Left kidney (tissue), 2 donors: ENCODE results near the gene AATK. TPM values are rescaled to one million over a fixed set of nuclear protein-coding genes. Genes with fewer than 3 reads are reported as not detected.
"Not testable (repeated sequence)": the region's sequence is repeated elsewhere in the genome, so short reads cannot be mapped to it uniquely, and the experiment has no call there.

ENCODE experiments used
- DNase-seq: peaks from one replicate; pipeline ENCODE4 v3.0.0-alpha.2; 2013
- polyA plus RNA-seq: library from polyadenylated mRNA; unstranded; fragments of 120-200 nt; gene quantifications from one replicate; pipeline ENCODE4 v1.2.1, GENCODE V29; 2013; ENCODE audit not compliant: insufficient read length

The AATK gene
- polyA plus RNA-seq, 1 donor = 3.9 TPM

DNA sequence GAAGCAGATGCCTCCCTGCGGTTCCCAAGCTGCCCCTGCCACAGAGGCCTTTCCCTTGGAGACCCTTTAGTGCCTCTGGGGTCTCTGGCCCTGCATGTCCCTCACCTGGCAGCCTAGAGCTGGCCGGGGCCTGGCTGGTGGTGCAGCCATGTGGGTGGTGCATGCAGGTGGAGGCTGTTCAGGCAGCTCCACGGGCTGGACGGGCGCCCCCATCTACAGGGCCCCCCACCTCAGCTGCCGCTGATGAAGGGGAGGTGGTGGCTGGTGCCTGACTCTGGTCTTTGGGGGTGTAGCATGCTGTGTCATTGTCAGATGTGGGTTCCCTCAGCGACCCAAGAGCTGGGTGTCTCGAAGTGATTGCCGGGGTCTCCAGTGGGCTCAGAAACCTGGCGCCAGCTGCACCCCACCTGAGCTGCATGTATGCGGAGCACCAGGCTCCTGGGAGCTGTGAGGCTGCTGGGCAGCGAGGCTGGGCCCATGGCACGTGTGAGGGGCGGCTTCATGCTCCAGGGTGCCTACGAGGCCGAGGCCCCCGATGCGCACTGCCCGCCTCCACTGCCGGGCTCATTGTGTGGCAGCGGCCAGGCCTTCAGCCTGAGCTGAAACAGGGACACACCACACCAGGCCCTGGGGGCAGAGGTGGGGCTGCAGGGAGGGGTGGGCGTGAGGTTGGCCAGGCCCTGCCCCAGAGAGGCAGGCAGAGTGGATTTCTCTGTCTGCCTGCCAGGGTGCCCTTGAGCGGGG lies 74.1 kb downstream of the AATK start:
- DNase-seq = no peak

DNA sequence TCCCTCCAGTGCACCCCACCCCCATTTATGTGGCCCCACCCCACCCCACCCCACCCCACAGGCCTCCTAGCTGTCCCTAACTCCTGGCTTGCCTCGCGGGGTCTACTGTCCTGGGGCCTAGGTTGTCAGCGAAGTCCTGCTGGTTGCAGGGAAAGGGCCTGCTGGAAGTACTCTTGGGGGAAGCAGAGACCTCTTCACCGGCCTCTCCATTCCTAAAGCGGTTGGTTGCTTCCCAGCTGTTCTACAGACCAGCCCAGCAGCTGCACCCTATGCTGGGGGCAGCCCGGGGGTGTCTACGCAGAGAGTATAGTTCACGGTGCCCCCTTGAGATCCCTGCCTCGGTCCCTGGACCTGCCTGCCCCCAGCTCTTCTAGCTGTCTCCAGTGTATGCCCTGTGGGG lies 74.9 kb downstream of the AATK start:
- no peak for DNase-seq

DNA sequence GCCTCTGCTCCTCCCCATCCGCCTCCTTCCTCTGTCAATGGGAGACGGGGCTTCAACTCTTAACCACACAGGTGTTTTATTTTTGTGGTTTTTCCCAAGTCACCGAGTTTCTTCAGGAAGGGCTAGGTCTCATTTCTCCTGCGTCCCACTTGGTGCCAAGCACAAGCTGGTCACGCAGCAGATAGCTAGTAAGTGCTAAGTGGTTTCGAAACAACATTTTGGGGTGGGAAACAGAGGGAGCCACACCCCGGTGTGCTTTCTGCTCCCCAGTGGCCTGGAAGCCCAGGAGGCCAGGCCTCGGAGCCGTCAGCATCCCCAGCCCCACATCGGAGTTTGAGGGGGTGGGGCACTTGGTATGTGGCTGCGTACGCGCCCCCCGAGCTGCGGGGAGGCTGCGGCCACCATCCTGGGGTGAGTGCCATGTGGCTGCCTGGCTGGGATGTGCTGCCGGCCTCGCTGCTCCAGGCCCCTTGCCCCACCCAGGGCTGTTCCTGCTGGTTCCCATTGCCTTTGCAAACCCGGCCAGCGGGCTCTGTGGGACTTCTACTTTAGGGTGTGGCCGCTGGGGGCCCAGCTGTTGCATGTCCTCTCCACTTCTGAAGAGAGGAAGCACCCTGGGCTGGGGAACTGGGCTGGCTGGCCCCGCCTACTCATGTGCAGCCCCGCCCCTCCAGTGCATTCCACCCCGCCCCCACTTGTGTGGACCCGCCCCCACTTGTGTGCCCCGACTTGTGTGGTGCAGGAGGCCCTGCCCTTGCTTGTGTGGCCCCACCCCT lies 75.5 kb downstream of the AATK start:
- DNase-seq = no peak

DNA sequence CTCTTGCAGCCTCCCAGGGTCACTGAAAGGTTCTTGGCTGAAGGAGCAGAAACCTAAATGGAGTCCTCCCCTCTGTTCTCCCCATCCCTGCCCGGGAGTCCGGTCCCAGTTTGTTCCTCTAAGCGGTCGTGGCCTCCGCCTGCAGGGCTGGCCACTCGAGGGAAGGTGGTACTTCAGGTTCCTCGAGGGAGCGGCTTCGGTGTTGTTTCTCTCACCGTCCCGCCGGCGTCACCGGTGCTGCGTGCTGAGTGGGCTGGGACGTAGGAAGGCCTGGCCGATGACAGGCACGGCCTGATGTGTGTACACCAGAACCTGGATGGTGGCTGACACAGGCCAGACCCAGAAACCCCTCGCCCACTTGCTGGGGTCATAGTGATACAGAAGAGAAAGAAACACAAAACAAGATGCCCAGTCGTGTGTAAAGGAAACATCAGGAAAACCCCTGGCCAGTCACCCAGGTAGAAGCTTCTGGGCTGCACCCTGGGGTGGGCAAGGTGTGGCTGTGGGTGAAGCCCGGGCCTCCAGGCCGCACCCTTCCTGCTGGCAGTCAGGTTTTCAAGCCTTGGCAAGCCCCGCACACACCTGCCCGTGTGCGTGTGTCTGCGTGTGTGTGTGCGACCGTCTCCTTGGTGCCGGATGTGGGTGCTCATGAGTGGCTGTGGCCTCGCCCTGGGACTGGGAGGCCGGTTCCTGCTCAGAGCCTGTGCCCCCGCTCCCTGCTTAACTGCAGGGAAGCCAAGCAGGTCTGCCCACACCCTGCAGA lies 79.1 kb downstream of the AATK start:
- no peak for DNase-seq

DNA sequence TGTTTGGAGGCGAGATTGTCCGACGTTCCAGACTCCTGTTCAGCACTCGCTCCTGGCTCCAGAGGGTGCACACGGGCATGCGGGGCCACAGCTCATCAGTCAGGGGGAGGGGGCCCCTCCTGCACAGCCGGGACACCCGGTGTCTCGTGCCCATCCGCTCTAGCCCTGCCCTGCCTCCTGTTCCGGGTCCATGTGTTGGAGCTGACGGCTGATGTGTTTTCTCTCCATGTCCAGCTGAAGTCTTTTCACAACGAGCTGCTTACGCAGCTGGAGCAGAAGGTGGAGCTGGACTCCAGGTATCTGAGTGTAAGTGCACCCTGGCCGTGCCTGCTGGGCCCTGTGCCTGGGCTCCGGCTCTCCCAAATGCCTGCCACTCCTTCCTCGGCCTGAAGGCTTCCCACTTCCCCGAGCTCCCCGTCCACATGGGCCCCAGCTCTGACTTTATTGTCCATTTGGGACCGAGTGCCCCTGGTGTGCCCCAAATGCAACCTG lies 80.6 kb downstream of the AATK start:
- no peak for DNase-seq

DNA sequence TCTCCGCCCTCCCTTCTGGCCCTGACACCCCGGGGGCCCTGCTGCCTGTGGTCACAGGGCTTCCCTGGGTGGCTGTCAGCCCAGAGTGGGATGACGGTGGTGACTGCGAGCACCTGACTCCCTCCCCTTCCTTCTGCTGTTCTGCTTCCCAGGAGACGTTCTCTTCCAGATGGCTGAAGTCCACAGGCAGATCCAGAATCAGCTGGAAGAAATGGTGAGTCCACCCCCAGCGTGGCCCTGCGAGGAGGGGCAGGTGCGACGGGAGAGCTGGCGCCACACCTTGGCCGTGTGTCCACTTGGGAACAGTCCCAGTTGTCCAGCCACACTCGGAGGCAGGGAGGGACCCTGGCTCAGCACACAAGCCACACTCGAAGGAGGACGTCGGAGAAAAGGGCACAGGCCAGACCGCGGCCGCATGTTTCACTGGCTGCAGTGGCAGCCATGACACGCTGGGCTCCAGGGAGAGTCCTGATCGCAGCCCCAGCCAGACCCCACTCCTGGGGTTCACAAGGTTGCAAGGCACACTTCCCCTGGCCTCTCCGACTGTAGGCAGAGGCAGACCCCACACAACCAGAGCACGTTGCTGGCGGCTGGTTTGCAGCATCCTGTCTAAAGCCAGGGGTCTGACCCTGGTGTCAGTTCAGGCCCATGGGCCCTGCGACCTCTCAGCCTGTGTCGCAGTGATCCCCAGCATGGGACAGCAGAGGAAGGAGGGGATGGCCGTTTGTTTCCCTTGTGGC lies 81.2 kb downstream of the AATK start:
- DNase-seq = no peak

DNA sequence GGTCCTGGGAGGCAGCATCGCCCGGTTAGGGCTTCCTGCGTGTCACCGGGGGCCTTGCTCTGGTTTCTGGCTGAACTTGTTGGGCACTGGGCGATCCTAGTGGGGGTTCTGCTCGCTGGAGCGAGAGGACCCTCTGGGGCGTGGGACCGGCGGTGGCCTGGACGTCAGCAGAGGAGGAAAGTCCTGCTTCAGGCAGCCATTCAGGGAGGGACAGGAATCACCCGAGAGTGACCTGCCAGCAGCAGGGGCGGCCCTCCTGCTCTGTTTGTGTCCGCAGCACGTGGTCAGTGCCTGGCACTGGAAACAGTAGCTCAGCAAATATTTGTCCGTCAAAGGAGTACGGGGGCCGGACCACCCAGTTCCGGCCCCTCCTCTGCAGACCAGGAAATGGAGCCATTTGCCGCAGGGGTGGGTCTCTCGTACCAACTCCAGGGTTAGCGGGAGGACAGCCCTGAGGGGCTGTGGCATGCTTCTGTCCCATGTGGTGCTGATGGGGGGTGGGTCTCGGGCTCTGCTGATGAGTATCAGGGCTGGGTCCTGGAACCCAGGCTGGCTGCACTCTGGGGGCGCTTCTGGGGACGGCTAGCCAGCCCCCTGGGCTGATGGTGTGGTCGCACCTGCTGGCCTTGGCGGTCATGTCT lies 82.8 kb downstream of the AATK start:
- DNase-seq = peak; percentile 75

DNA sequence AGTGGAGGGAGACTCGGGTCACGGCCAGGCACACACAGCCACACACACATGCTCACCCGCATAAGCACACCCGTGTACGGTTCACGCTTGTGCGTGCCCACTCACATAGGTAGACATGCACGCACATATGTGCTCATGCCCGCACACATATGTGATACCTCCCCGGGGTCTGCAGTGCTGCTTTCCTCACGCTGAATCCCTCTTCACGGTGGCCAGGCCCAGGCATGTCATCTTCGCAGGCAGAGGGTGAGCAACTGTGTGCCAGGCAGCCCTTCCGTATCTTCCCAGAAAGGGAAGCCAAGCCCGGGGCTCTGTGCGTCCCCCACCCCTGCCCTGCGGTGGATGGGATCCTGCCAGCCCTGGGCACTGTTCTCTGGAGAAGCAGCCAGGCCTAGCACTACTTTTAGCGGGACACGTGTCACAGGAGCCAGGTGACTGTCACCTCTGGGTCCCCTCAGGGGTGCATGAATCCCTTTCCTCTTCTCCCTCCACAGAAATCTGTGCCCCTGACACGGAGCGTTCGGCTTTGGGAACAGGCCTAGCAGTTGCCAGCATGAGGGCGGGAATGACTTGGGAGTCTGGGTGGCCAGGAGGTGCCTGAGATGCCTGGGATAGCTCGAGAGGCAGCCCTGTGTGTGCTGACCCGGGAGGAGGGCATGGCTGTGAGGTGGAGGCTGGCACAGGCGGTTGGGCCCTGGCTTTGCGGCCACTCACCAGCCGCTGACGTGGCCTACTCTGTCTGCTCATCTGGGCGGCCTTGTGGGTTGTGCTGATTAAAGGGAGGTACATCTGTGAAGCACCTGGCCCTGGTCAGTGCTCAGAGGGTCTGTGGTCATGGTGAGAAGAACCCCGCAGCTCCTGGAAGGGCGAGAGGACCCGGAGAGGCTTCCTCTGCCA lies 83.6 kb downstream of the AATK start:
- no peak for DNase-seq

DNA sequence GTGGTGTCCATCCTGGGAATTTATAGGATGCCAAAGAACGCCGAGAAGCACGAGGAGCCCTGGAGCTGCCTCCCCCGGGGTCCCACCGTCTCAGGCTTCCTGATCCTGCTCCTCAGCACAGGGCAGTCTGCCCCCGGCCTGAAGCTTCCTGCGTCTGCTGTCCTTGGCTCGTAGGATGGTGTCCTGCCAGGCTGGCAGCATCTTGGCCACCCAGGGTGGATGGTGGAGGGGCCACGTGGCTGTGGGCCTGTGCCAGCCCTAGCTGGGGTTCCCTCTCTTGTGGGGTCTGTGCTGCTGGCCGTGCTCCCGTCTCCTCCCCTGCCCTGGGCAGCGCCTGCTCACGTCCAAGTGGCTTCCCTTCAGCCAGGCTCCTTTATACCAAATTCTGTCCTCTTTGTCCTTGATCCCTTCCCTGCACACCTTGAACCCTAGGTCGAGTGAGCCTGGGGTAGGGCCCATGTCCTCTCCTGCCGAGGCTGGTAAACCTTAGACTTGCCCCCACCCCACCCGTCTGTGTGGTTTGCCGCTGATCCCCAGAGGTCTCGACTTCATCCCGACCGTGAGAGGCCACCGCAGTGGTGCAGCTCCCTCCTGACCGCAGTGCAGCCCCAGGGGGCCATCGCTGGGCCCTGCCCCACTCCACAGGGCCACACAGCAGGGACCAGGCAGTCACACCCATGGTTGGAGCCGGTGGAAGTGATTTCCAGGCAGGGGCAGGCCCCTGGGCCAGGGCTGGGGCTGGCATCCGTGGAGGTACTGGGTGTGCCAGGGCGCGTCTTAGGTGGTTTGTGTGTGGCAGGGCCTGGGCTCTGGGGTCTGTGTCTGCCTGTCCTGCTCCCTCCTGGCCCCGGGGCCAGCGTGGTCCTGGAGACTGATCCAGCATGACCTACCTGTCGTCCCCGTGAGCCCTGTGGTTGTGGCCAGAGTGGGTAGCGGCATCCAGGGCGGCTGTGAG lies 84.5 kb downstream of the AATK start:
- DNase-seq = no peak

DNA sequence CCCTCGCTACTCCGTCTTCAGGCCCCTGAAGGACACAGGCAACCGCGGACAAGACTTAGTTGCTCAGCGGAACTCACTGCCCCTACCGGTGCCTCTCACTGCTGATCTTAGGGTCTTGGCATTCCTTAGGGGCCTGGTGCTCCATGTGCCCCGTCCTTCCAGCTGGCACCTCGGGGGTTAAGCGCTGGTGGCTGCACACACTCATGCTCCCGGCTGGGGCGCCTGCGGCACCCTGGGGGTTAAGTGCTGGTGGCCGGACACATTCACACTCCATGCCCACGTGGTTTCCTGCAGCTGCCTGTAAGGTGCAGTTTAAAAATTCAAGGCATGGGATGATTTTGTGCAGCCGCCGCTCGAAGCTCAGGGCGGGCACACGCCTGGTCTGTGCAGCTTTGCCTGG lies 86.0 kb downstream of the AATK start:
- no peak for DNase-seq

DNA sequence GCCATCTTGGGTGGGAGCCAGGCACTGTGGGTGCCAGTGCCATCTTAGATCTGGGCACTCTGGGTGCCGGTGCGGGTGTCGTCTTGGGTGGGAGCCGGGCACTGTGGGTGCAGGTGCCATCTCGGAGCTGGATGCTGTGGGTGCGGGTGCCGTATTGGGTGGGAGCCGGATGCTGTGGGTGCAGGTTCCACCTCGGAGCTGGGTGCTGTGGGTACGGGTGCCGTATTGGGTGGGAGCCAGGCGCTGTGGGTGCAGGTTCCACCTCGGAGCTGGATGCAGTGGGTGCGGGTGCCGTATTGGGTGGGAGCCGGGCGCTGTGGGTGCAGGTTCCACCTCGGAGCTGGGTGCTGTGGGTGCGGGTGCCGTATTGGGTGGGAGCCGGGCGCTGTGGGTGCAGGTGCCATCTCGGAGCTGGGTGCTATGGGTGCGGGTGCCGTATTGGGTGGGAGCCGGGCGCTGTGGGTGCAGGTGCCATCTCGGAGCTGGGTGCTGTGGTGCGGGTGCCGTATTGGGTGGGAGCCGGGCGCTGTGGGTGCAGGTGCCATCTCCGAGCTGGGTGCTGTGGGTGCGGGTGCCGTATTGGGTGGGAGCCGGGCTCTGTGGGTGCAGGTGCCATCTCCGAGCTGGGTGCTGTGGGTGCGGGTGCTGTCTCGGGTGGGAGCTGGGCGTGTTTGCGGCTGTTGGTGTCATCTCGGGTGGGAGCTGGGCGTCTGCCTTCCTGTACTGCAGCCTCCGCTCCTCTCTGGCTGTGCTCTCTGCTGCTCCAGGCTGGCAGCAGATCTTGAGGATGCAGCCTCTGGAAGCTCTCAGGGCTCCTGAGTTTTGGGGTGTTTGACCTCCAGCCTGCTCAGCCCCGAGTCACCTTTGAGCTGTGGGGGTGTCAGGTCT lies 87.8 kb downstream of the AATK start:
- not testable (repeated sequence) for DNase-seq

DNA sequence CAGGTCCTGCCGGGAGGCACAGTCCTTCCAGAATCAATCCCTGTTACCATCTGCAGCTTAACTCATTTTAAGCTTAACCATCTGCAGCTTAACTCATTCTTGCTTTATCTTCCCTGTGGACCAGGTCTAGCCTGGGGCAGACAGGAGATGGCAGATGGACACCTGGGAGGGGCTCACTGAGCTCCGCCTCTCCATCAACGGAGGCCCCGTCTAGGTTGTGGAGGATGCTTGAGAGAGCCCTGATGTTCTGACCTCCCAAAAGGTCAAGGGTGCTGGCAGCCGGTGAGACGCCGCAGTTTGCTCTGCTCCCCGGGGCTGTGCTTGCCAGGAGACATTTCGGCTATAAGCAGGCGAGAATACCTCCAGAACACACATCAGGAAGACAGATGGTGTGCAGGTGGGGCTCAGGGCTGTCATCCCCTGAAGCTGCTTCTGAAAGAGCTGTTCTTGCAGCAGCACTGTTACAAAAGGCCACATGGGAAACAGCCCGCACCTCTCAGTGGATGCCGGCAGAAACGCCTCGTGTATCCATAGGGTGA lies 89.8 kb downstream of the AATK start:
- no peak for DNase-seq

DNA sequence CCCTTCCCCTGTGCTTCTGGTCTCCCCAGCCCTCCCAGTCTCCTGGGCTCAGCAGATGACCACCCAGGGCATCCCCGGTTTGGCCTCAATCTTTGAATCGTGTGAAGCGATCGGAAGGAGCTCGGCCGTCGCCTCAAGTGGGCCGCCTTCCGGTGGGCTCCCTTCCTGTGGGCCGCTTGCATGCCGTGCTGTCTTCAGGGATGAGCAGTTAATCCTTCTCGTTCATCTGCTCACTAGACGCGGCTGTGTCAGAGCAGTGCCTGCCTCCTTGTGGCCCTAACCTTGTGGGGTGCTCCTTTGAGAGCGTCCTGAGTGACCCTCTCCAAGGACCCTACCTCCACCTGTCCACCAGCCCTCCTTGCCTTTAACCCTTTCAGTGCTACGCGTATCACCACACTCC lies 90.7 kb downstream of the AATK start:
- DNase-seq = no peak

DNA sequence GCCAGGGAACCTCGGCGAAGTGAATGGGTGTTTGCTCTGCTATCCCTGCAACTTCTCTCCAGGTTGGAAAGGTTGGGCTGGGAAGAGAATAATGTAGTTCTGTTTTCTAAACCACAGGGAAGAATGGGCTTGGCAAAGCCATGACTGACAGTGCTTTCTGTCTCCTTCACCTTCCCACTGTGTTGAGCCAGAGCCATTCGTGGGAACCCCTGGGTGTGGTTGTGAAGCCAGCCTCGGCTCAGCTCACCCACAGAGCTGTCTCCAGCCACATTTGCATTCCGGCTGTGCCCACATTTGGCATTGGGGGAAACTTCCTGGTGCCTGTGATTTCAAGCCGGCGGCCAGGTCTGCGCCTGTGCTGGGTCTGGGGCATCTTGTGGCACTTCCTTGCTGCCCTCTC lies 91.1 kb downstream of the AATK start:
- DNase-seq = no peak

DNA sequence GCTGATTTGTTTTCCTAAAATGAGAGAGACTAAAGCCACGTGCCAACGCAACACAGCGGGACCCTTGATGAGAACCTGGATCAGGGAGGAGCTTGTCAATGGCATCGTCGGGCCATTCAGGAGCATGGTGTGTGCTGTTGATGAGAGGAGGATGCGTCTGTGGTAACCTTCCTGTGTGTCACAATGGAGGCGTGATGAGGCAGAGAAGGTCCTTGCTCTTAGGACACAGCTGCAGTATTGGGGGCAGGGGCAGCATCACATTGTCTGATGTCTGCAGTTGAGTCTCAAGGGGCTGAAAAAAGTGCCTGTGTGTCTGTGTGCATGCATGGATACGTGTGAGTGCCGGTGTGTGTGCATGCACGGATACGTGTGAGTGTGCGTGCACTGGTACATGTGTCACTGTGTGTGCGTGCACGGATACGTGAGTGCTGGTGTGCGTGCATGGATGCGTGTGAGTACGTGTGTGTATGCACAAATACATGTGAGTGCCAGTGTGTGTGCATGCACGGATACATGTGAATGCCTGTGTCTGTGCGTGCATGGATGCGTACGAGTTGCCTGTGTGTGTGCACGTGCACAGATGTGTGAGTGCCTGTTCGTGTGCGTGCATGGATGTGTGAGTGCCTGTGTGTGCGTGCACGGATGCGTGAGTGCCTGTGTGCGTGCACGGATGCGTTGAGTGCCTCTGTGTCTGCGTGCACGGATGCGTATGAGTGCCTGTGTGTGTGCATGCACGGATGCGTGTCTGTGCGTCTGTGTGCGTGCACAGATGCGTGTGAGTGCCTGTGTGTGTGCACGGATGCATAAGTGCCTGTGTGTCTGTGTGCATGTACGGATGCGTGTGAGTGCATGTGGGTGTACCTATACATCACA lies 91.8 kb downstream of the AATK start:
- DNase-seq = no peak

DNA sequence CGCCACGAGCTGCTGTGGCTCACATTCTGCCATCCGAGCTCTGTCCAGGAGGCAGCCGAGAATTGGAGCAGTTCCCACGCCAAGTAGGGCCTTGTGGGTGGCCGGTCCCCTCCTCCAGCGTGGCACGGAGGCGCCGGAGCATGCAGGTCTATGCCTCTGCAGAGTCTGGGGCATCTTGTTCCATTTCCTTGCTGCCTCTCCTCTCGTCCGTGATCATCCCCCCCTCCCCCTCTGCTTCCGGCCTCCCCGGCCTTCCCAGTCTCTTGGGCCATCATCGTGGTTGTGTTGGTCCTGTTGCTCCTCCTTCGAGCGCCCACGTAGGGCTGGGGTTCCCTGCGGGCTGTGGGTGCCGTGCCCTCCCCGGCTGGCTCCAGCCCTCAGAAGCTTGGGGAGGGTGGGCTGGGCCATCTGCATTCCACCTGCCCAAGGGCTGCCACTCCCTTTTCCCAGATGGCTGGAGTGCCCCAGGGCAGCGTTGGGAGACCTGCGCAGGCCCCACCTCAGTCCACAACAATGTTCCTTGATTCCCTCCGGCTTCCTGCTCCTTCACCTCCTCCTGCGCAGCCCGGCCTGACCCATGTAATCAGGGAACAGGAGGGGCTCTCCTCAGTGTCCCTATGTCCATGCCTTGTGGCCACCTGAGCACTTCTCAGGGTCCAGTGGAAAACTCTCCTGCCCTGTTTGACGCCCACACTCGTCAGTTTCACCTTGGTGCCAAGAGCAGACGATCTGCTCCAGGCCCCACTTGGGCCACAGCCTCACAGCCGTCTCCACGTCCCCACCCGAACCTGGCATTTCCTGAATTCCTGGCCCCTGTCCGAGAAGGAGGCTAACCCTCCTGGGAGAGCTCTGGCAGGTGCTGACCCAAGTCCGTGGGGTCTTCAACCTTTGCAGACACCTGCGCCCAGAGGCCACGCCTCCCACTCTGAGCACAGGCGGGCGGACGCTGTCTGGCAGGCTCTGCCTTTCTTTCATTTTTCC lies 94.0 kb downstream of the AATK start:
- no peak for DNase-seq
